ENCODE measurements around the gene EIF4E3. TPM values are rescaled to one million over a fixed set of nuclear protein-coding genes. Genes with fewer than 3 reads are reported as not detected.
A peak's percentile ranks its signal among the peaks of the same experiment; 100 is the strongest.

The EIF4E3 gene
- total and polyA plus RNA-seq, 7 donors = 14.8 to 35.3 (median 30.1) TPM

DNA sequence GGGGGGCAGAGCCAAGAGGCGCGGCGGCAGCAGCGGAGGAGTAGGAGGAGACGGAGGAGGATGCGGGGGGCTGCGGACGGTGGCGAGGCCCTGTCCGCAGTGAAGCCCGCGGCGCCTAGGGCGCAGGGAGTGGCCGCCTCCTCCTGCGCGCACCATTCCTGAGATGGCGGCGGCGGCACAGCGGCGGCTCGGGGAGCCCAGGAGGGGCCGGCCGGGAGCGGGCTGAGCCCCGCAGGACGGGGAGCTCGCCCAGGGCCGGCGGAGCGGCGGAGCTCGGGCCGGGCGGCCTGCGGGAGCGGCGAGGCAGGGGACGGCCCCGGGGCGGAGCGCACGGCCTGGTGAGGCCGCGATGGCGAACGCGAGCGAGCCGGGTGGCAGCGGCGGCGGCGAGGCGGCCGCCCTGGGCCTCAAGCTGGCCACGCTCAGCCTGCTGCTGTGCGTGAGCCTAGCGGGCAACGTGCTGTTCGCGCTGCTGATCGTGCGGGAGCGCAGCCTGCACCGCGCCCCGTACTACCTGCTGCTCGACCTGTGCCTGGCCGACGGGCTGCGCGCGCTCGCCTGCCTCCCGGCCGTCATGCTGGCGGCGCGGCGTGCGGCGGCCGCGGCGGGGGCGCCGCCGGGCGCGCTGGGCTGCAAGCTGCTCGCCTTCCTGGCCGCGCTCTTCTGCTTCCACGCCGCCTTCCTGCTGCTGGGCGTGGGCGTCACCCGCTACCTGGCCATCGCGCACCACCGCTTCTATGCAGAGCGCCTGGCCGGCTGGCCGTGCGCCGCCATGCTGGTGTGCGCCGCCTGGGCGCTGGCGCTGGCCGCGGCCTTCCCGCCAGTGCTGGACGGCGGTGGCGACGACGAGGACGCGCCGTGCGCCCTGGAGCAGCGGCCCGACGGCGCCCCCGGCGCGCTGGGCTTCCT is 28.8 kb upstream of the EIF4E3 start, which contains the start of gene GPR27:
Gene GPR27 (plus strand): TSS at position 155 of the 909 bp plus-strand sequence. CDS start 195 bp downstream, at position 350.
- Histone ChIP-seq H3K27ac (peak within 1 kb of the TSS in 1 of 4 donors; percentile 38), H3K36me3 (no peaks in the 10 kb centered on the region), H3K4me1 (peaks cover 0 to 15% (median 6%) of the 10 kb centered on the region in 4 donors), H3K27me3 (peaks cover 0 to 7% (median 0%) of the 10 kb centered on the region in 3 donors), H3K9me3 (no peaks in the 10 kb centered on the region), H3K4me3 (peak within 1 kb of the TSS; percentile 24 to 56 (median 52))
- intact Hi-C loops (cut with DNase I) = no loop called here
- DNase-seq = no peak
- 1% methylated on average over 131 of the region's 131 CpGs for WGBS, 2 donors
- TF ChIP-seq POLR2AphosphoS5 (IDR thresholded peaks at IDR 0.05) = no peak
- no peak for TF ChIP-seq EP300 (IDR thresholded peaks at IDR 0.05)
- TF ChIP-seq, protein P1, sequence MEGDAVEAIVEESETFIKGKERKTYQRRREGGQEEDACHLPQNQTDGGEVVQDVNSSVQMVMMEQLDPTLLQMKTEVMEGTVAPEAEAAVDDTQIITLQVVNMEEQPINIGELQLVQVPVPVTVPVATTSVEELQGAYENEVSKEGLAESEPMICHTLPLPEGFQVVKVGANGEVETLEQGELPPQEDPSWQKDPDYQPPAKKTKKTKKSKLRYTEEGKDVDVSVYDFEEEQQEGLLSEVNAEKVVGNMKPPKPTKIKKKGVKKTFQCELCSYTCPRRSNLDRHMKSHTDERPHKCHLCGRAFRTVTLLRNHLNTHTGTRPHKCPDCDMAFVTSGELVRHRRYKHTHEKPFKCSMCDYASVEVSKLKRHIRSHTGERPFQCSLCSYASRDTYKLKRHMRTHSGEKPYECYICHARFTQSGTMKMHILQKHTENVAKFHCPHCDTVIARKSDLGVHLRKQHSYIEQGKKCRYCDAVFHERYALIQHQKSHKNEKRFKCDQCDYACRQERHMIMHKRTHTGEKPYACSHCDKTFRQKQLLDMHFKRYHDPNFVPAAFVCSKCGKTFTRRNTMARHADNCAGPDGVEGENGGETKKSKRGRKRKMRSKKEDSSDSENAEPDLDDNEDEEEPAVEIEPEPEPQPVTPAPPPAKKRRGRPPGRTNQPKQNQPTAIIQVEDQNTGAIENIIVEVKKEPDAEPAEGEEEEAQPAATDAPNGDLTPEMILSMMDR (IDR thresholded peaks at IDR 0.05) = no peak
- no peak for TF ChIP-seq POLR2A (IDR thresholded peaks at IDR 0.05)

DNA sequence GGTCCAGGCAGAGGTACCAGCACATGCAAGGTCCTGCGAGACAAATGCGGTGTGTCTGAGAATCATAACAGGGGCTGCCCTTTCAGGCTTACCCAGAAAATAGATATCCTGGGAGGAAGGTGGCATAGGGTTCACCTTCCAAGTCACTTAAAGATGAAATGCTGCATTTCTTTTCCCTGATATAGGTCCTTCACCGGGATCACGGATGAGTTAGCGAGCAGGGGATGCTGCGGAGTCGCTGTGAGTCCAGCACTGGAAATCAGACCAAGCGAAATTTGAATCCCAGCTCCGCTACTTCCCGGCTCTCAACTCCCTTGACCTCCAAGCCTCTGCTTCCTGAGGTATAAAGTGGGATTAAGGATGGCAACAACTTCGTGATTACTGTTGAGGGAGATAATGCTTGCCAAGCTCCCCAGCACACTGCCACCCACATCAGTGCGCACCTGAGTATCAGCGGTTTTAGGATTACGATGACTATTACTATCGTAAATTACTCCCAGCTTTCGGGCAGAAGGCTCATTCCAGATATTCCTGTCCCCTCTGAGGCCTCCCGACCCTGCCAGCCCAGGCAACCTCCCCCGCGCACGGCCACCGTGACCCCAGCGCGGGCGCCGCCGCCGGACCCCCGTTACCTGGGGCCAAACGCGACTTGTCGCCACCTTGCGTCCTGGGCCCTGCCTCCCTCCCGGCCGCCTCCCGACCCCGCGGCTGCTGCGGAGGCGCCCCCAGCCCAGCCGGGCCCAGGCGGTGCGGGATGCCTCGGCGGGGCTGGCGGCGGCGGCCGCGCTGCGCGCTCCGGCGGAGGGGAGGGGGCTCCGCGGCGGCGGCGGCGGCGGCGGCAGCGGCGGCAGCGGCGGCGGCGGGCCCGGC is 27.9 kb upstream of the EIF4E3 start:
- Histone ChIP-seq H3K4me3 (peak overlapping the region; percentile 24 to 56 (median 52)), H3K4me1 (peaks cover 0 to 15% (median 6%) of the 10 kb centered on the region in 4 donors), H3K27me3 (peaks cover 0 to 7% (median 0%) of the 10 kb centered on the region in 3 donors), H3K27ac (no peak overlapping the region), H3K36me3 (no peaks in the 10 kb centered on the region), H3K9me3 (no peaks in the 10 kb centered on the region)
- DNase-seq = no peak
- intact Hi-C loops (cut with DNase I) = no loop called here
- TF ChIP-seq EP300 (IDR thresholded peaks at IDR 0.05) = no peak
- TF ChIP-seq POLR2A (IDR thresholded peaks at IDR 0.05) = no peak
- TF ChIP-seq, protein P1 (IDR thresholded peaks at IDR 0.05) = no peak
- TF ChIP-seq POLR2AphosphoS5 (IDR thresholded peaks at IDR 0.05) = no peak
- 12 to 13% methylated on average over 68 of the region's 68 CpGs for WGBS, 2 donors

DNA sequence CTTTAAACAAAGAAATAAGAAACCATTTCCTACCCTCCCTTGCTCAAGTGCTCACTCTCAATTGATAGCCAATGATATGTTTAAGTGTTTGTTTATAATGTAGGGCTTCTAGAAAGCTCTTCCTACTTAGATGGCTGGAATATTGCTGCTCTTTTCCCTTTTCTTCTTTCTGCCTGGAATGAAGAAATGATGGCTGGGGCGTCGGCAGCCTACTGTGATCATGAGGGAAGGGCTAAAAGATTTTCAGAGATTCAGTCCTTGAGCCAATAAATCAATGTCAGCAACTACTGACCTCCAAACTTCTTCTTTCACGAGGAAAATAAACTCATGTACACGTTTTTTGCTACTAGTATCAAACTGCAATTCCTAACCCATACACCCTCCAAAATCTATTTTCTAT is 26.4 kb upstream of the EIF4E3 start:
- Histone ChIP-seq H3K9me3 (no peaks in the 10 kb centered on the region), H3K27me3 (peaks cover 0 to 7% (median 0%) of the 10 kb centered on the region in 3 donors), H3K4me1 (peaks cover 0 to 15% (median 6%) of the 10 kb centered on the region in 4 donors), H3K27ac (no peak overlapping the region), H3K36me3 (no peaks in the 10 kb centered on the region), H3K4me3 (no peak overlapping the region)
- intact Hi-C loops (cut with DNase I) = no loop called here
- WGBS, 2 donors = 90 to 96% methylated on average over 4 of the region's 4 CpGs
- no peak for TF ChIP-seq EP300 (IDR thresholded peaks at IDR 0.05)
- TF ChIP-seq POLR2AphosphoS5 (IDR thresholded peaks at IDR 0.05) = no peak
- TF ChIP-seq, protein P1 (IDR thresholded peaks at IDR 0.05) = no peak
- no peak for TF ChIP-seq POLR2A (IDR thresholded peaks at IDR 0.05)
- DNase-seq = no peak

DNA sequence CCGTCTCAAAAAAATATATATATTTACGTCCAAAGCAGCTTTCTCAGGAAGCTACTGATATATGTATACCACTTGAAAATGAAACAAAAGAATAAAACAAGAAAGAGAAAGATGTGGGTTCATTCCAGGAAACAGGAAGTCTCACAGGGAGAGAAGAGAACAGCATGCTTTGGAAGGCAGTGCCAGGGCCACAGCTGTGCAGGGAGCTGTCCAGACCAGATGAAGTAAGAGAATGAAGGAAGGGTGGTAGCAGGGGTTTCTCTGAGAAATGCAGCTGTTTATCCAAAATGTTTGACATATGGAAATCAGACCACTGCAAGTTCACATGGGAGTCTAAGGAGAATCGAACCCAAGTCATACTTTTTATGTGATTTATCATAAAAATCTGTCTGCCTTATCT is 19.5 kb upstream of the EIF4E3 start:
- TF ChIP-seq POLR2A (IDR thresholded peaks at IDR 0.05) (no peak), POLR2AphosphoS5 (IDR thresholded peaks at IDR 0.05) (no peak), EP300 (IDR thresholded peaks at IDR 0.05) (no peak)
- TF ChIP-seq, protein P1 (IDR thresholded peaks at IDR 0.05) = no peak
- Histone ChIP-seq H3K4me3 (no peak overlapping the region), H3K27me3 (no peaks in the 10 kb centered on the region), H3K4me1 (no peaks in the 10 kb centered on the region), H3K27ac (no peak overlapping the region), H3K36me3 (no peaks in the 10 kb centered on the region), H3K9me3 (peaks cover 0 to 17% (median 2%) of the 10 kb centered on the region in 4 donors)
- WGBS, 2 donors = 82 to 89% methylated on average over 3 of the region's 3 CpGs
- no peak for DNase-seq
- intact Hi-C loops (cut with DNase I) = no loop called here
